ENCODE results near the gene STAT6. TPM values are rescaled to one million over a fixed set of nuclear protein-coding genes. Genes with fewer than 3 reads are reported as not detected.
A peak's percentile ranks its signal among the peaks of the same experiment; 100 is the strongest.

Gene STAT6
- total and polyA plus RNA-seq, 10 of the 15 experiments (the other 5 are each of a cell fraction or from before 2014, with no cell fraction given): 14.2 to 176 (median 89.6) TPM

GRCh38 chr12:57089271-57090245 lies 21.6 kb downstream of the STAT6 start (continued):
- TF ChIP-seq, protein P1, sequence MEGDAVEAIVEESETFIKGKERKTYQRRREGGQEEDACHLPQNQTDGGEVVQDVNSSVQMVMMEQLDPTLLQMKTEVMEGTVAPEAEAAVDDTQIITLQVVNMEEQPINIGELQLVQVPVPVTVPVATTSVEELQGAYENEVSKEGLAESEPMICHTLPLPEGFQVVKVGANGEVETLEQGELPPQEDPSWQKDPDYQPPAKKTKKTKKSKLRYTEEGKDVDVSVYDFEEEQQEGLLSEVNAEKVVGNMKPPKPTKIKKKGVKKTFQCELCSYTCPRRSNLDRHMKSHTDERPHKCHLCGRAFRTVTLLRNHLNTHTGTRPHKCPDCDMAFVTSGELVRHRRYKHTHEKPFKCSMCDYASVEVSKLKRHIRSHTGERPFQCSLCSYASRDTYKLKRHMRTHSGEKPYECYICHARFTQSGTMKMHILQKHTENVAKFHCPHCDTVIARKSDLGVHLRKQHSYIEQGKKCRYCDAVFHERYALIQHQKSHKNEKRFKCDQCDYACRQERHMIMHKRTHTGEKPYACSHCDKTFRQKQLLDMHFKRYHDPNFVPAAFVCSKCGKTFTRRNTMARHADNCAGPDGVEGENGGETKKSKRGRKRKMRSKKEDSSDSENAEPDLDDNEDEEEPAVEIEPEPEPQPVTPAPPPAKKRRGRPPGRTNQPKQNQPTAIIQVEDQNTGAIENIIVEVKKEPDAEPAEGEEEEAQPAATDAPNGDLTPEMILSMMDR (IDR thresholded peaks at IDR 0.05 in 2 of 3, conservative IDR thresholded peaks at IDR 0.05 in 1 of 3; ENCODE audit: control insufficient read depth in 2 of 3, extremely low read depth in 1 of 3, insufficient read depth in 1 of 3, low read depth in 3 of 3, low read length in 3 of 3): no peak
- TF ChIP-seq, protein P2, sequence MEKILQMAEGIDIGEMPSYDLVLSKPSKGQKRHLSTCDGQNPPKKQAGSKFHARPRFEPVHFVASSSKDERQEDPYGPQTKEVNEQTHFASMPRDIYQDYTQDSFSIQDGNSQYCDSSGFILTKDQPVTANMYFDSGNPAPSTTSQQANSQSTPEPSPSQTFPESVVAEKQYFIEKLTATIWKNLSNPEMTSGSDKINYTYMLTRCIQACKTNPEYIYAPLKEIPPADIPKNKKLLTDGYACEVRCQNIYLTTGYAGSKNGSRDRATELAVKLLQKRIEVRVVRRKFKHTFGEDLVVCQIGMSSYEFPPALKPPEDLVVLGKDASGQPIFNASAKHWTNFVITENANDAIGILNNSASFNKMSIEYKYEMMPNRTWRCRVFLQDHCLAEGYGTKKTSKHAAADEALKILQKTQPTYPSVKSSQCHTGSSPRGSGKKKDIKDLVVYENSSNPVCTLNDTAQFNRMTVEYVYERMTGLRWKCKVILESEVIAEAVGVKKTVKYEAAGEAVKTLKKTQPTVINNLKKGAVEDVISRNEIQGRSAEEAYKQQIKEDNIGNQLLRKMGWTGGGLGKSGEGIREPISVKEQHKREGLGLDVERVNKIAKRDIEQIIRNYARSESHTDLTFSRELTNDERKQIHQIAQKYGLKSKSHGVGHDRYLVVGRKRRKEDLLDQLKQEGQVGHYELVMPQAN (conservative IDR thresholded peaks at IDR 0.05): 0 out of 2 replicates have a peak, but pooled peaks have one; percentile 32
- no peak for TF ChIP-seq BCL11A (IDR thresholded peaks at IDR 0.05; ENCODE audit: low read depth, low read length)
- TF ChIP-seq CBX3 (IDR thresholded peaks at IDR 0.05; ENCODE audit: borderline replicate concordance, low read depth): no peak
- no peak for TF ChIP-seq ESRRA (IDR thresholded peaks at IDR 0.05; ENCODE audit: low read length)
- no peak for TF ChIP-seq HCFC1 (IDR thresholded peaks at IDR 0.05; ENCODE audit: low read length)
- no peak for TF ChIP-seq RFX5 (IDR thresholded peaks at IDR 0.05; ENCODE audit: low read depth, low read length)
- no peak for TF ChIP-seq NR2C1 (IDR thresholded peaks at IDR 0.05)
- no peak for TF ChIP-seq ATF2 (IDR thresholded peaks at IDR 0.05; ENCODE audit: low read length)
- TF ChIP-seq SP1 (IDR thresholded peaks at IDR 0.05; ENCODE audit: low read depth, low read length): no peak
- TF ChIP-seq POLR2AphosphoS5 (IDR thresholded peaks at IDR 0.05; ENCODE audit: low read length): no peak
- TF ChIP-seq MTA3 (IDR thresholded peaks at IDR 0.05; ENCODE audit: borderline replicate concordance, low read length): no peak
- no peak for TF ChIP-seq NFXL1 (IDR thresholded peaks at IDR 0.05; ENCODE audit: borderline replicate concordance)
- TF ChIP-seq SREBF1 (IDR thresholded peaks at IDR 0.05; ENCODE audit: low read length): no peak
- TF ChIP-seq RUNX3 (IDR thresholded peaks at IDR 0.05; ENCODE audit: low read length): no peak
- no peak for TF ChIP-seq KAT2A (conservative IDR thresholded peaks at IDR 0.05; ENCODE audit: control insufficient read depth, low read depth, low read length)
- TF ChIP-seq, protein P3, sequence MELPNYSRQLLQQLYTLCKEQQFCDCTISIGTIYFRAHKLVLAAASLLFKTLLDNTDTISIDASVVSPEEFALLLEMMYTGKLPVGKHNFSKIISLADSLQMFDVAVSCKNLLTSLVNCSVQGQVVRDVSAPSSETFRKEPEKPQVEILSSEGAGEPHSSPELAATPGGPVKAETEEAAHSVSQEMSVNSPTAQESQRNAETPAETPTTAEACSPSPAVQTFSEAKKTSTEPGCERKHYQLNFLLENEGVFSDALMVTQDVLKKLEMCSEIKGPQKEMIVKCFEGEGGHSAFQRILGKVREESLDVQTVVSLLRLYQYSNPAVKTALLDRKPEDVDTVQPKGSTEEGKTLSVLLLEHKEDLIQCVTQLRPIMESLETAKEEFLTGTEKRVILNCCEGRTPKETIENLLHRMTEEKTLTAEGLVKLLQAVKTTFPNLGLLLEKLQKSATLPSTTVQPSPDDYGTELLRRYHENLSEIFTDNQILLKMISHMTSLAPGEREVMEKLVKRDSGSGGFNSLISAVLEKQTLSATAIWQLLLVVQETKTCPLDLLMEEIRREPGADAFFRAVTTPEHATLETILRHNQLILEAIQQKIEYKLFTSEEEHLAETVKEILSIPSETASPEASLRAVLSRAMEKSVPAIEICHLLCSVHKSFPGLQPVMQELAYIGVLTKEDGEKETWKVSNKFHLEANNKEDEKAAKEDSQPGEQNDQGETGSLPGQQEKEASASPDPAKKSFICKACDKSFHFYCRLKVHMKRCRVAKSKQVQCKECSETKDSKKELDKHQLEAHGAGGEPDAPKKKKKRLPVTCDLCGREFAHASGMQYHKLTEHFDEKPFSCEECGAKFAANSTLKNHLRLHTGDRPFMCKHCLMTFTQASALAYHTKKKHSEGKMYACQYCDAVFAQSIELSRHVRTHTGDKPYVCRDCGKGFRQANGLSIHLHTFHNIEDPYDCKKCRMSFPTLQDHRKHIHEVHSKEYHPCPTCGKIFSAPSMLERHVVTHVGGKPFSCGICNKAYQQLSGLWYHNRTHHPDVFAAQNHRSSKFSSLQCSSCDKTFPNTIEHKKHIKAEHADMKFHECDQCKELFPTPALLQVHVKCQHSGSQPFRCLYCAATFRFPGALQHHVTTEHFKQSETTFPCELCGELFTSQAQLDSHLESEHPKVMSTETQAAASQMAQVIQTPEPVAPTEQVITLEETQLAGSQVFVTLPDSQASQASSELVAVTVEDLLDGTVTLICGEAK (IDR thresholded peaks at IDR 0.05; ENCODE audit: borderline replicate concordance): no peak
- TF ChIP-seq POU2F2 (IDR thresholded peaks at IDR 0.05; ENCODE audit: borderline replicate concordance, low read depth, low read length): no peak
- TF ChIP-seq NFYA (IDR thresholded peaks at IDR 0.05; ENCODE audit: borderline replicate concordance, low read depth, low read length): no peak
- no peak for TF ChIP-seq NRF1 (conservative IDR thresholded peaks at IDR 0.05; ENCODE audit: low read depth, low read length)
